A549 (cell line): ENCODE measurements around the gene CBX5. TPM values are rescaled to one million over a fixed set of nuclear protein-coding genes. Genes with fewer than 3 reads are reported as not detected.

Experiments
- ATAC-seq, 2 experiments: fragments of 200-7000 bp in 1 of 2; fragments of >200 bp in 1 of 2; cut with Nextera tagmentation in 1 of 2; cut with Tn5 transposase in 1 of 2; 3 replicates each; pipeline versions ENCODE4 v1.8.0 to v1.9.1; 2018 to 2020; ENCODE audit warnings: mild to moderate bottlenecking in 1 of 2, moderate library complexity in 1 of 2
- CTCF ChIA-PET: fragments of 300-600 bp; sonication (Branson Sonifier 250); formaldehyde crosslinking; extraction: SDS; loops from one replicate; lab custom pipeline; 2021; ENCODE audit warnings: antibody characterized with exemption, inconsistent platforms; lab: Yijun Ruan, JAX
- POLR2A ChIA-PET: fragments of 350-600 bp; formaldehyde crosslinking; extraction: SDS; loops from one replicate; lab custom pipeline; 2021; ENCODE audit warnings: antibody characterized with exemption, inconsistent platforms; lab: Yijun Ruan, JAX
- DNase-seq, 2 experiments: peaks; one replicate each; pipeline versions ENCODE4 v3.0.0 to v3.0.0-alpha.2; 2011 to 2016; ENCODE audit warnings: low read depth in 1 of 2, low spot score in 1 of 2
- FAIRE-seq: peaks from 2 replicates; lab custom pipeline; 2011; peaks lifted over from hg19 to GRCh38; lab: Jason Lieb, UNC
- H3K27ac ChIP-seq, 2 experiments: fragments of >200 bp; sonication (Bioruptor Twin); formaldehyde crosslinking; 3 replicates each; pipeline ENCODE4 v1.5.1; 2016 to 2017
- H3K4me1 ChIP-seq: fragments of >200 bp; sonication (Bioruptor Twin); formaldehyde crosslinking; 3 replicates; pipeline ENCODE4 v1.6.1; 2016
- H3K4me2 ChIP-seq: fragments of >200 bp; sonication (Bioruptor Twin); formaldehyde crosslinking; 3 replicates; pipeline ENCODE4 v1.6.1; 2016
- H3K4me3 ChIP-seq: fragments of >200 bp; sonication (Bioruptor Twin); formaldehyde crosslinking; 3 replicates; pipeline ENCODE4 v1.5.1; 2016
- H3K9me3 ChIP-seq: fragments of >200 bp; sonication (Bioruptor Twin); formaldehyde crosslinking; 3 replicates; pipeline ENCODE4 v1.6.1; 2016
- CHD2 ChIP-seq: fragments of 150-350 bp; IDR thresholded peaks from 2 replicates; pipeline ENCODE4 v1.6.1; 2014; ENCODE audit warnings: low read length; ENCODE audit not compliant: partially characterized antibody
- FOSB ChIP-seq: fragments of 250-450 bp; sonication (Bioruptor Pico); IDR thresholded peaks from 2 replicates; pipeline ENCODE4 v1.5.0; 2020; ENCODE audit warnings: mild to moderate bottlenecking, moderate library complexity
- HEYL ChIP-seq: fragments of 250-450 bp; sonication (Bioruptor Pico); IDR thresholded peaks from 2 replicates; pipeline ENCODE4 v1.8.0; 2021; ENCODE audit warnings: mild to moderate bottlenecking, moderate library complexity
- HOXA7 ChIP-seq: fragments of 250-450 bp; sonication (Bioruptor Pico); IDR thresholded peaks from 2 replicates; pipeline ENCODE4 v1.5.0; 2020; ENCODE audit warnings: mild to moderate bottlenecking, moderate library complexity
- HOXB13 ChIP-seq: fragments of 250-450 bp; sonication (Bioruptor Pico); IDR thresholded peaks from 2 replicates; pipeline ENCODE4 v1.5.0; 2020; ENCODE audit warnings: low read depth, mild to moderate bottlenecking, moderate library complexity
- JUNB ChIP-seq: fragments of >200 bp; sonication (Bioruptor Twin); formaldehyde crosslinking; IDR thresholded peaks from 2 replicates; pipeline ENCODE4 v1.6.1; 2016
- MAZ ChIP-seq: fragments of 150-350 bp; IDR thresholded peaks from 2 replicates; pipeline ENCODE4 v1.6.1; 2014; ENCODE audit warnings: antibody characterized with exemption, low read depth, low read length, borderline replicate concordance
- MYC ChIP-seq: IDR thresholded peaks from 2 replicates; pipeline ENCODE4 v1.6.1; 2012; ENCODE audit warnings: mild to moderate bottlenecking, inconsistent platforms, low read length, improper control_type of control experiment, borderline replicate concordance
- PHF8 ChIP-seq: fragments of 200-600 bp; sonication (generic); IDR thresholded peaks from 2 replicates; pipeline ENCODE4 v1.6.1; 2016; ENCODE audit warnings: low read depth, mild to moderate bottlenecking, antibody characterized with exemption, moderate library complexity, borderline replicate concordance
- POLR2A ChIP-seq: IDR thresholded peaks from 2 replicates; pipeline ENCODE4 v1.6.1; 2012; ENCODE audit warnings: mild to moderate bottlenecking, low read length
- RCOR1 ChIP-seq: fragments of 150-350 bp; IDR thresholded peaks from 2 replicates; pipeline ENCODE4 v1.6.1; 2014; ENCODE audit warnings: antibody characterized with exemption, low read length, low read depth
- RFX5 ChIP-seq: fragments of 450-650 bp; IDR thresholded peaks from 2 replicates; pipeline ENCODE4 v1.7.1; 2014; ENCODE audit warnings: antibody characterized with exemption, mild to moderate bottlenecking, moderate library complexity
- TFCP2L1 ChIP-seq: fragments of 250-450 bp; sonication (Bioruptor Pico); IDR thresholded peaks from 2 replicates; pipeline ENCODE4 v1.5.0; 2021; ENCODE audit warnings: mild to moderate bottlenecking
- ZFP36 ChIP-seq: fragments of 450-650 bp; IDR thresholded peaks from 2 replicates; pipeline ENCODE4 v1.6.1; 2014; ENCODE audit warnings: borderline replicate concordance; ENCODE audit not compliant: partially characterized antibody
- ZNF302 ChIP-seq: fragments of 250-450 bp; sonication (Bioruptor Pico); IDR thresholded peaks from 2 replicates; pipeline ENCODE4 v1.9.0; 2021; ENCODE audit warnings: inconsistent platforms, mild to moderate bottlenecking, moderate library complexity
- ZSCAN20 ChIP-seq: fragments of 250-450 bp; sonication (Bioruptor Pico); IDR thresholded peaks from 2 replicates; pipeline ENCODE4 v1.8.0; 2022; ENCODE audit warnings: mild to moderate bottlenecking, moderate library complexity
- WGBS: methylation state at CpG from one replicate; pipeline ENCODE4 v1.1.6; 2017; ENCODE audit errors: missing lambda C conversion rate; 5-methylcytosine and 5-hydroxymethylcytosine counted together
- polyA plus RNA-seq, 4 experiments: library from polyadenylated mRNA; depleted of rRNA in 3 of 4; stranded (reverse); fragments of >200 nt; fragmentation: RNase III in 1 of 4; extraction: RNeasy Plus Mini Kit Qiagen cat#74134 plus additional on column Dnase treatment in 1 of 4; gene quantifications; 2 replicates in 3 of 4; 3 replicates in 1 of 4; pipeline ENCODE4 v1.2.3, GENCODE V29; 2011 to 2017
- TF ChIP-seq, protein P1 (sequence below): fragments of >200 bp; sonication (Bioruptor Twin); formaldehyde crosslinking; IDR thresholded peaks from 3 replicates; pipeline ENCODE4 v1.5.1; 2016
- TF ChIP-seq, protein P2 (sequence below): fragments of >200 bp; sonication (Bioruptor Twin); formaldehyde crosslinking; IDR thresholded peaks from 3 replicates; pipeline ENCODE4 v1.6.1; 2016
- TF ChIP-seq, protein P3 (sequence below): IDR thresholded peaks from 2 replicates; pipeline ENCODE4 v1.6.1; 2012
- TF ChIP-seq, protein P4 (sequence below): fragments of 250-450 bp; sonication (Bioruptor Pico); IDR thresholded peaks from 2 replicates; pipeline ENCODE4 v1.5.0; 2020; ENCODE audit warnings: low read depth, mild to moderate bottlenecking, moderate library complexity

The CBX5 gene
- polyA plus RNA-seq, 2 of the 4 experiments (the other 2 are of a cell fraction), result 39.5 to 129 TPM

DNA sequence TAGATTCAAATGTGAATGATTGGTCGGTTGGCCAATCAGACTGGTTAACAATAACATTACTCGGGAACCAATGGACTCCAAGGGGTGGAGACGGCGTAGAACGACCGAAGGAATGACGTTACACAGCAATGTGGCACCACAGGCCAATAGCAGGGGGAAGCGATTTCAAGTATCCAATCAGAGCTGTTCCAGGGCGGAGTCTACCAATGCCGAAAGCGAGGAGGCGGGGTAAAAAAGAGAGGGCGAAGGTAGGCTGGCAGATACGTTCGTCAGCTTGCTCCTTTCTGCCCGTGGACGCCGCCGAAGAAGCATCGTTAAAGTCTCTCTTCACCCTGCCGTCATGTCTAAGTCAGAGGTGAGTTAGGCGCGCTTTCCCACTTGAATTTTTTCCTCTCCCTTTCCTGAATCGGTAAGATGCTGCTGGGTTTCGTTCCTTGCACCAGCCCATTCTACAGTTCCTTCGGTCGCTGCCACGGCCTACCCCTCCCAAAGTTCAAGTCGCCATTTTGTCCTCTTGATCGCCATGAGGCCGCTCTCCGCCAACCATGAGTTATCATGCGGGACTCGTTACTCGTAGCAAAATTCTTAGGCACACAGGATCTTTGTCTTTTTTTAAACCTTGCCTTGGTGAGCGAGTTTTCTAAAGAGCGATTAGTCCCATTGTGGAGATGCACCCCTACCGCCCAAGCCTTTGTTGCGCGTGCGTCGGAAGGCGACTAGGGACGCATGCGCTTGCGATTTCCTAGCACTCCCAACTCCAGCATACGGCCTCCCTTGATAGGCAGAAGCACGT is 742 bp upstream of the CBX5 start, which contains the start of gene HNRNPA1 (continued):
- TF ChIP-seq HOXB13, result no peak
- TF ChIP-seq POLR2A, result peak; percentile 98
- TF ChIP-seq, protein P1, sequence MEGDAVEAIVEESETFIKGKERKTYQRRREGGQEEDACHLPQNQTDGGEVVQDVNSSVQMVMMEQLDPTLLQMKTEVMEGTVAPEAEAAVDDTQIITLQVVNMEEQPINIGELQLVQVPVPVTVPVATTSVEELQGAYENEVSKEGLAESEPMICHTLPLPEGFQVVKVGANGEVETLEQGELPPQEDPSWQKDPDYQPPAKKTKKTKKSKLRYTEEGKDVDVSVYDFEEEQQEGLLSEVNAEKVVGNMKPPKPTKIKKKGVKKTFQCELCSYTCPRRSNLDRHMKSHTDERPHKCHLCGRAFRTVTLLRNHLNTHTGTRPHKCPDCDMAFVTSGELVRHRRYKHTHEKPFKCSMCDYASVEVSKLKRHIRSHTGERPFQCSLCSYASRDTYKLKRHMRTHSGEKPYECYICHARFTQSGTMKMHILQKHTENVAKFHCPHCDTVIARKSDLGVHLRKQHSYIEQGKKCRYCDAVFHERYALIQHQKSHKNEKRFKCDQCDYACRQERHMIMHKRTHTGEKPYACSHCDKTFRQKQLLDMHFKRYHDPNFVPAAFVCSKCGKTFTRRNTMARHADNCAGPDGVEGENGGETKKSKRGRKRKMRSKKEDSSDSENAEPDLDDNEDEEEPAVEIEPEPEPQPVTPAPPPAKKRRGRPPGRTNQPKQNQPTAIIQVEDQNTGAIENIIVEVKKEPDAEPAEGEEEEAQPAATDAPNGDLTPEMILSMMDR, result no peak
- TF ChIP-seq MYC, result peak; percentile 99
- no peak for TF ChIP-seq ZFP36
- peak; percentile 67 for TF ChIP-seq RFX5
- no peak for TF ChIP-seq HEYL (CRISPR knock-in tag)
- TF ChIP-seq ZNF302 (CRISPR knock-in tag), result no peak
- 0 out of 2 replicates have a peak, but pooled peaks have one; percentile 56 for TF ChIP-seq HOXA7 (CRISPR knock-in tag)
- TF ChIP-seq CHD2, result no peak
- TF ChIP-seq, protein P2, sequence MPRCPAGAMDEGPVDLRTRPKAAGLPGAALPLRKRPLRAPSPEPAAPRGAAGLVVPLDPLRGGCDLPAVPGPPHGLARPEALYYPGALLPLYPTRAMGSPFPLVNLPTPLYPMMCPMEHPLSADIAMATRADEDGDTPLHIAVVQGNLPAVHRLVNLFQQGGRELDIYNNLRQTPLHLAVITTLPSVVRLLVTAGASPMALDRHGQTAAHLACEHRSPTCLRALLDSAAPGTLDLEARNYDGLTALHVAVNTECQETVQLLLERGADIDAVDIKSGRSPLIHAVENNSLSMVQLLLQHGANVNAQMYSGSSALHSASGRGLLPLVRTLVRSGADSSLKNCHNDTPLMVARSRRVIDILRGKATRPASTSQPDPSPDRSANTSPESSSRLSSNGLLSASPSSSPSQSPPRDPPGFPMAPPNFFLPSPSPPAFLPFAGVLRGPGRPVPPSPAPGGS, result peak; percentile 98
- TF ChIP-seq, protein P3, sequence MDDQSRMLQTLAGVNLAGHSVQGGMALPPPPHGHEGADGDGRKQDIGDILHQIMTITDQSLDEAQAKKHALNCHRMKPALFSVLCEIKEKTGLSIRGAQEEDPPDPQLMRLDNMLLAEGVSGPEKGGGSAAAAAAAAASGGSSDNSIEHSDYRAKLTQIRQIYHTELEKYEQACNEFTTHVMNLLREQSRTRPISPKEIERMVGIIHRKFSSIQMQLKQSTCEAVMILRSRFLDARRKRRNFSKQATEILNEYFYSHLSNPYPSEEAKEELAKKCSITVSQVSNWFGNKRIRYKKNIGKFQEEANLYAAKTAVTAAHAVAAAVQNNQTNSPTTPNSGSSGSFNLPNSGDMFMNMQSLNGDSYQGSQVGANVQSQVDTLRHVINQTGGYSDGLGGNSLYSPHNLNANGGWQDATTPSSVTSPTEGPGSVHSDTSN, result peak; percentile 80; the same call in 1 of the 2 replicates

DNA sequence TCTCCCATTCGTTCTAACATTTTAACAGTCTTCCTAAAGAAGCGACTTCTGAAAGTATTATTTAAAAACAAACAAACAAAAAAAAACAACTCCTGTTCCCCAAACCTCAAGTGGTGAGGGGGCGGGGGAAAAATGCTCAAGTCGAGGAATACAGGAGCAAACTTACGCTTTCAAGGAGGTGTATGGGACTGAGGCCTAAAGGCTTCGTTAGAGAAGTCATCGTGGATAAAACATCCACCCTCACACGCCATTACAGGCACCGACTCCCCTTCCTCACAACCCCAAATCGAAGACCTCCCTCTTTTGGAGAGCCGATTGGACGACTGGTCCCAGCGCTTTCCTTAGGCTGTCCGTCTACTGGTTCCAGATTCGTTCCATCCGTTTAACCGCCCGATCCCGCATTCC is 693 bp downstream of the CBX5 start:
- Histone ChIP-seq H3K4me2 (peak overlapping the region; percentile 86), H3K27ac (peak overlapping the region; percentile 87 to 96), H3K9me3 (no peaks in the 10 kb centered on the region), H3K4me3 (peak overlapping the region; percentile 88), H3K4me1 (peaks cover 22% of the 10 kb centered on the region)
- under 1% methylated on average over 19 of the region's 19 CpGs for WGBS
- no peak for FAIRE-seq
- ChIA-PET CTCF (interaction anchor here (1.0 to 1.4 kb wide), 3 partner anchors 20 to 46 kb away, joined by 3 to 5 read pairs (median 3); partner anchors contain the start of gene COPZ1), POLR2A (interaction anchor here (0.6 to 3.3 kb wide), 18 partner anchors 9 to 262 kb away, joined by 3 to 40 read pairs (median 9); partner anchors contain the start of genes COPZ1 and NFE2)
- ATAC-seq, result no peak
- DNase-seq, result no peak
- 0 out of 2 replicates have a peak, but pooled peaks have one; percentile 66 for TF ChIP-seq TFCP2L1 (CRISPR knock-in tag)
- TF ChIP-seq PHF8, result peak; percentile 42; the same call in 1 of the 2 replicates
- TF ChIP-seq ZFP36, result no peak
- TF ChIP-seq FOSB, result no peak; the same call in 1 of the 2 replicates
- no peak for TF ChIP-seq ZSCAN20
- no peak for TF ChIP-seq JUNB
- no peak for TF ChIP-seq HEYL (CRISPR knock-in tag)
- TF ChIP-seq RCOR1, result no peak
- TF ChIP-seq, protein P4, sequence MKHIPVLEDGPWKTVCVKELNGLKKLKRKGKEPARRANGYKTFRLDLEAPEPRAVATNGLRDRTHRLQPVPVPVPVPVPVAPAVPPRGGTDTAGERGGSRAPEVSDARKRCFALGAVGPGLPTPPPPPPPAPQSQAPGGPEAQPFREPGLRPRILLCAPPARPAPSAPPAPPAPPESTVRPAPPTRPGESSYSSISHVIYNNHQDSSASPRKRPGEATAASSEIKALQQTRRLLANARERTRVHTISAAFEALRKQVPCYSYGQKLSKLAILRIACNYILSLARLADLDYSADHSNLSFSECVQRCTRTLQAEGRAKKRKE, result no peak
- no peak for TF ChIP-seq MAZ
